Measurements from ENCODE around the gene SPEG.

The SPEG gene

GRCh38 chr2:219517954-219518778, 83.5 kb downstream of the SPEG start:
- no peak for DNase-seq

DNA sequence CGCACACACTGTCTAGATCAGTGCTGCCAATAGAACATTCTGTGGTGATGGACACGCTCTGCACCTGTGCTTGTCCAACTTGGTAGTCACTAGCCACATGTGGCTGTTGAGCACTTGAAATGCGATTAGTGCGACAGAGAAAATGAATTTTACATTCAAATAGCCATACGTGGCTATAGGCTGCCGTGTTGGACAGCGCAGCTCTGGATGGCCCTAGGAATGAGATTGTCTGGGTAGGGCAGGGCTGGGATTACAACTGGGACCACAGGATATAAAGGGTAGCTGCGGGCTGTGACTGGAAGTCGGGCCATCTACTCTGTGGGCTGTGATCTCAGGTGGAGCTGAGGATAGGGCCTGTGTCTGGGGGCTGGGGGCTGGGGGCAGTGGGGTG, 84.9 kb downstream of the SPEG start:
- DNase-seq, result no peak

GRCh38 chr2:219520079-219520478, 85.4 kb downstream of the SPEG start:
- no peak for DNase-seq

DNA sequence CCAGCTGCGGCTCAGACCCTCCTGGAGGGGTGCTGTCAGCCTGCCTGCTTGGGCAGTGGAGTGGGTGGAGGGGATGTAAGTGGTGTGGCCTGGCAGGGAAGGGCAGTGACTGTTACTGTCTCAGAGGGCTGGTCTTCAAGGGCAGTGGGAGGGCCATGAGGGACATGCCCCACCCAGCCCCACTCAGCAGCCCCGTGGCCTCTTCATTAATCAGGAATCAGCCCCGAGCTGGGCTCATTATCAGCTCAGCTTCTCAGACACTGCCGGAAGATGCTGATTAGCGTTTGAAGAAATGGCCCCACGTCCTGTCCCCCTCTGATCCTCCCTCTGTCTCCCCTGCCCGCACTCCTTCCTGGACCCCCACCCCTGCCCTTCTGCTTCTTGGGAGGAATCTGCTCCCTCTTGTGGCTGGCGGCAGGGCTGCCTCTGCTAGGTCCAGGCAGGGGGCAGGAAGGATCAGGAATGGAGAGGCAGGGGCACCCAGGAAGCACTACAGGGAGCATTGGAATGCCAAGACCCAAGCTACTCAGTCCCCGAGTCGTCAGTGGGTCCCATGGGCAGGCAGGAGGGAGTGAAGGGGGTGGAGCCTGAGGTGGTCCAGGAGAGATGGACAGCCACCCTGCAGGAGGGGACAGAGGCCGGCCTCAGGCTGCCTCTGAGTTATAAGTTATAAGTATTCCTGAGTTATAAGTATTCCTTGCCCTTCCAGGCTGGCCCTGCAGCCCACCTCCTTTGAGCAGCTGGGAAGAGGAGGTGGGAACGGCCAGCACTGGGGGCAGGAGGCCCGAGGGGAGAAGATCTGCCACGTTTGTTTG, 86.6 kb downstream of the SPEG start:
- DNase-seq, result no peak

DNA sequence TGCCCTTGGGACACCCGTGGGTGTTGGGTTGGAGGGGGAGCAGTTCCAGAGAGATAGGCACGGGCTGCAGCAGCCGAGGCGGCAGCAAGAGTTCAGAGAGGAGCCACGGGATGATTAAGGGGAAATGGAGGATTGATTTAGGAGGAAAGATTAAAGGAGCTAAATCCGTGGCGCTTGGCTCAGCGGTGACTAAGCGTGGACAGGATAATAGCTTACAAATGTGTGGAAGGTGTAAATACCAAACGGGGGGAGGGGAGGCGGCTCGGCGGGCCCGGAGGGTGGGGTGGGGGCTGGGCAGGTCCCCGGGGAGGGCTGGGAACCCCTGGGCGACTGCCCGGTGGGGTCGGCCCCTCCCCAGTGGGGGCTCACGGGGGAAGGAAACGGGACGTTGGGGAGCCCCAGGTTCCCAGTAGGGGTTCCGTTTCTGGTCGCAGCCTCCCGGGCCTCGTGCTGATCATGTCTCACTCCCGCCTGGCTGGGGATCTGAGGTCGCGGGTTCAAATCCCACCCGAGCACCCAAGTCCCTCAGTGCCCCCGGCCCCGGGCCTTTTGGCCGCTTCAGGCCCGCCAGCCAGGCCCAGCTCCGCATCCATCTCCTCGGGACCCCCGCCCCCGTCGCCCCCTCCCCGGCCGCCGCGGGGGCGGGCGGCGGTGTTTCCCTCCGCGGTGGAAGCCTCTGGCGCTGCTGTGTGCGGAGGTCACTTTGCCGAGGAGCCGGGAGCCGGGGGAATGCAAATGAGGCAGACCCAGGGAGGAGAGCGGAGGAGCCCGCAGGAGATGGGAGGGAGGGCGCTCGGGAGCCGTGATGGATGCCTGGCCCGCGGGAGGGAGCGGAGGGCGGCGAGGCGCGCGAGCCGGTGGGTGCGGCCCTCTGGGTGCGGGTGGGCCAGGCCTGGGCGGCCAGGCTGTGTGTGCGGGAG, 87.7 kb downstream of the SPEG start:
- no peak for DNase-seq

DNA sequence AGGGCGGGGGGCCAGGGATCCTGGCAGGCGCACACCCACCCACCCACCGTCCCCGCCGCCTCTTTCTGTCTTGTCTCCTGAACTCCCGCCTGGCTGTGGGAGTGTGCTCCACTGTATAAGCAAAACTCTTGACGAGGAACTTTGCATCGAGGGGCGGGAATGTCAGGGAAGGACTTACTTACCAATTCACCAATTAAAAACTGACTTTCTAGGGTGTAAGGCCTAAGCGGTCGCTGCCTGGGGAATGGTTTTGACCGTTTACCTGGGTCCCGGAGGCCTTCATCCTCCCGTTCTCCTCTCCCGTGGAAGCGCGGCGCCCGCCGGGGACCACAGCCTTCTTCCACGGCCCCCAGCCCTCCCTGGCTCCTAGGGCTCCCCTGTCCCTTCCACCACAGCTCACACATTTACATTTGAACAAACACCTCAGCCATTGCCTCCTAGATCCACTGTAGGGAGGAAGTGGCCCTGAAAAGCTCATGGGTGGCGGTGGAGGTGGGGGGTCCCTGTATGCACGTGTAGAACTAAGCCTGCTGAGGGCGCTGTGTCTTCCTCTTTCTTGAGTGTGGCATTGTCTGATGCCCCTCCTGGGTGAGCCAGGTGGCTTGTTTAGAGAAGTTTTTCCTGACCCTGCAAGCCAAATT, 88.5 kb downstream of the SPEG start:
- no peak for DNase-seq

GRCh38 chr2:219524817-219525216, 90.2 kb downstream of the SPEG start:
- no peak for DNase-seq

DNA sequence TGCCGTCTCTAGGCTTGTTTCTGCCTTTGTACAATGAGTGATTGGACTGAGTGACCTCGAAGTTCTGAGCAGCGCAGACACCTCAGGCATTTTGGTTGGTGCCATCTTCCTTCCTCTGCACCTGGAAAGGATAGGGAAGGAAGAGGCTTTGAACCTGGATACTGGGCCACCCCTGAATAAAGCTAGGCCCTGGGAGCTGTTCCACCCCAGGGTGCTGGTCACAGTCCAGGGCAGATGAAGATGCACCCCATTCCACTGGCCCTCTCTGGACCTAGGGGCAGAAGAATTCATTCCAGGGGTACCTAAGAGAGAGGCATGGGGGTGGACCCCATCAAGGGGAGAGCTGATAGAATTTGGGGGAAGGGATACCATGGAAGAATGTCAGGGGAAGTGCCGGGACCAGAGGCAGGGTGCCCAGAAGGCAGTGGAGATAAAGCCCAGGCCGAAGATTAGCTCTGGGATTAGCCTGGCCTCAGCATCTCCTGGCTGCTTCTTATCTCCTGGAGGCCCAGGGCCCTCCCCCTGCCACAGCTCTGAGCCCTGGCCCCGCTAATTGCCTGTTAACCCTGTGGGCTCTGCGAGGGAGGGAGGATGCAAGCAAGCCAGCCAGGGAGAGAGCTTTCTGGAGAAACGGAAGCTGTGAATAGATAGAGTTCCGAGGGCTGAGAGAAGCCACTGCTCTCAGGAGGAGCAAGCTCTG, 91.0 kb downstream of the SPEG start:
- no peak for DNase-seq

DNA sequence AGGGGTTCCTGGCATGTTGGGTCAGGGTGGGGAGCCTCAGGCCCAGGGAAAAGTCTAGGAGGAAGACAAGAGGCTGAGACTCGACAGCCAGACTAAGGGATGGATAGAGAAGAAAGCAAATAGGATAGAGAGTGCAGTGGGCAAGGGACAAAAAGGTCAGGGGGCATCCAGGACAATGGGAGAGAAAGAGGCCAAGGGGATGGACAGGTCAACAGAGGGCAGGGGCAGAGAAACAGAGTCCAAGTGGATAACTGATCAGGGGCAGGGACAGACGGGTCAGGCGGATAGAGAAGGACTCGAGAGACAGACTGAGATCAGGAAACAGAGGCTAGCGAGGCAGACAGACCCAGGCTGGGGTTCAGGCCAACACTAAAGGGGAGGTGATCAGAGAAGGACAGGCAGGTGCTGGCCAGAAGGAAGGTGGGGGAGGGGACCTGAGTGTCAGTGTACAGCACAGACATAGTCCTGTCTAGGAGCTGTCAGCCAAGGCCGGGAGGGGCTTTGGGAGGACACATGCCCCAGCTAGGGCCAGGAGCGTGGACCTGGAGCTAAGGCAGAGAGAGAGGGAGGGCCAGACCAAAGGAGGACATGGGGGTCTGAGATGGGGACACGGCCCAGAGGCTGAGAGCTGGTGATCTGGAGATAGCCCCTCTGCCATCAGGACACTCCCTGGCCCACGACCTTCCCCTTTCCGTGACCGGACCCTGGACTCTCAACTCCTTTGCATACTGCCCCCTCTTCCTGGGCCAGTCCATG, 91.9 kb downstream of the SPEG start:
- no peak for DNase-seq

- DNase-seq, result no peak
Measured at GRCh38 chr2:219527076-219527394, 92.4 kb downstream of the SPEG start.

GRCh38 chr2:219527472-219527871, 92.8 kb downstream of the SPEG start:
- DNase-seq, result no peak

DNA sequence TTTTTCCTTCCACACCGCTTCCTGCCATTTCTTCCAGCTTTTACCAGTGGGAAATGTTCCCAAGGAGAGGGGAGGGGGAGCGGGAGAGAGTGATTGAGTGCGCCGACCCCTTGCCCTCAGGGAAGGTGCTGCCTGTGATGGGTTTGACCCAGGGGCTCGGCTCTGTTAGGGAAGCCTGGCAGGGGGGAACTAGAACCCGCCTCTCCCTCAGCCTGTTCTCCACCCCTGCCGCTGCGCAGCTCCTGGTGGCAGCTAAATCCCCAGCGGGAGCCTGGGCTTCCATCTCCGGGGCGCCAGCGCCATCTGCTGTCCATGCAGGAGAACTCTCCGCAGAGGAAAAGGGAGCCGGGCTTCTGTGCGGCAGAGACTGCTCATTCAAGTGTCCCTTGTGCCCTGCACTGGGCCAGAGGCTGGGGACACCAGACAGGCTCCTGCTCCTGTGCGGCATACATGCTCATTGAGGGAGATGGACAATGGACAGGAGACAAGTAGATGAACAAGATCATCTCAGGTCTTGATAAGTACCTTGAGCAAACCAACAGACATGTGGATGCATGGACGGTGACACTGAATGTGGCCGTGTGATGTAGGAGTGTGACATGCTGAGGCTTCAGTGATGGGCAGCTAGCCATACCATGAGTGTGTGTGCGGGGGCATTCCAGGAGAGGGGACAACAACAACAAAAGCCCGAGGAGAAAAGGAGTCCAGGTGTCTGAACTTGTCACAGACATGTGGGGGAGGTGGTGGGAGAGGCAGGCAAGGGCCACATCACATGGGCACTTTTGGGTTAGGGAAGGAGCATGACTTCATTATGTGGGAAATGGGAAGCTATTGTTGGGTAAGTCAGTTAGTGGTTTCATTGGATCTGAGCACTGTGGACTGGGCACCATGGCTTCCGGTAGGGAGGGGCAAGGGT, 95.7 kb downstream of the SPEG start:
- DNase-seq, result peak; percentile 93

GRCh38 chr2:219531639-219532377, 97.2 kb downstream of the SPEG start:
- no peak for DNase-seq

DNA sequence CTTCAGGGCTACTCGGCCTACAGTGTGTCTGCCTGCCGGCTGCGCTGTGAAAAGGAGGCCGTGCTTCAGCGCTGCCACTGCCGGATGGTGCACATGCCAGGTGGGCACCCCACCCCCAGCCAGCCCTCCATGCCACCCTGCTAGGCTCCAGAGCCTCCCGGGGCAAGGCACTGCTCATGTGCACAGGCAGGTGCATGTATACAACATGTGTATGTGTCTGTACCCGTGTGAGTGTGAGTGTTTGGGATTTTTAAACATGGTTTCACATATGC, 97.7 kb downstream of the SPEG start:
- no peak for DNase-seq

DNA sequence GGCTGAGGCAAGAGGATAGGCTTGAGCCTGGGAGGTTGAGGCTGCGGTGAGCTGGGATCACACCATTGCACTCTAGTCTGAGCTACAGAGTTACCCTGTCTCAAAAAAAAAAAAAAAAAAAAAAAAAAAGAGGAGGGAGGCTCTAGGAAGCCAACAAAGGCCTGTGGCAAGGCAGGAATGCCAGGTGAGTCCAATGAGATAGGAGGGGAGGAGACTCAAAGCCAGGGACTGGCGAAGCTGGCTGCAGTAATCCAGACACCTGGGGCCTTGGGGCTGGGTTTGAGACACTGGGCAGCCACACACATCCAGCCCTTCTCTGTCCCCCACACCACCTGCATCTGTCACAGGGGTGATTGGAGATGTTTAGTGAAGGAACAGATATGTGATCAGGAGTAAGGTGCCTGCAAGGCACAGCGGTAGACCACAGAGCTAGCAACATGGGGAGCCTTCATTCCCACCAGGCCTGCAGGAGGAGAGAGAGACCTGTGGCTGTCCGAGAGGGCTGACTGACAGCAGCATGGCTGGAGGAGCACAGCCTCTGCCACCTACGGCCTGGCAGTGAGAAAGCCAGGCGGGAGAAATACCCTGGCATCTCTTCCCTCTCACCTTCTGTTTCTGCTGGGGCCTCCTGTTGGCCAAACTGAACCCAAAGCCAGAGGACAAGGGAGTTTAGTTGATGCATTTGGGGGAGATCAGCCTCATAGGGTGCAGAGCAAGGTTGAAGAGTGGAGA, 99.5 kb downstream of the SPEG start:
- no peak for DNase-seq

GRCh38 chr2:219536425-219536824, 101.8 kb downstream of the SPEG start:
- DNase-seq, result no peak

DNA sequence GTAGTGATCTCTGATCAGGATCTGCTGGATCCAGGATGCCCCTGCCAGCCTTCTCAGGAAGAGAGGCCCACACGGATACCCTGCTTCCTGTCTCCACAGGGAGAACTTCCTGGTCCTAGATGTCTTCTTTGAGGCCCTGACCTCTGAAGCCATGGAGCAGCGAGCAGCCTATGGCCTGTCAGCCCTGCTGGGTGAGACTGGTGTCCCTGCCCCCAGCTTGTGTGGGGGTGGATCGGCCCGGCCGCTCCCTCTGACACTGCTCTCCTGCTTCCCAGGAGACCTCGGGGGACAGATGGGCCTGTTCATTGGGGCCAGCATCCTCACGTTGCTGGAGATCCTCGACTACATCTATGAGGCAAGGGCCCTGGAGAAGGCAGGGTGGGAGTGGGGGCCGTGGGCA, 102.3 kb downstream of the SPEG start:
- DNase-seq, result no peak

DNA sequence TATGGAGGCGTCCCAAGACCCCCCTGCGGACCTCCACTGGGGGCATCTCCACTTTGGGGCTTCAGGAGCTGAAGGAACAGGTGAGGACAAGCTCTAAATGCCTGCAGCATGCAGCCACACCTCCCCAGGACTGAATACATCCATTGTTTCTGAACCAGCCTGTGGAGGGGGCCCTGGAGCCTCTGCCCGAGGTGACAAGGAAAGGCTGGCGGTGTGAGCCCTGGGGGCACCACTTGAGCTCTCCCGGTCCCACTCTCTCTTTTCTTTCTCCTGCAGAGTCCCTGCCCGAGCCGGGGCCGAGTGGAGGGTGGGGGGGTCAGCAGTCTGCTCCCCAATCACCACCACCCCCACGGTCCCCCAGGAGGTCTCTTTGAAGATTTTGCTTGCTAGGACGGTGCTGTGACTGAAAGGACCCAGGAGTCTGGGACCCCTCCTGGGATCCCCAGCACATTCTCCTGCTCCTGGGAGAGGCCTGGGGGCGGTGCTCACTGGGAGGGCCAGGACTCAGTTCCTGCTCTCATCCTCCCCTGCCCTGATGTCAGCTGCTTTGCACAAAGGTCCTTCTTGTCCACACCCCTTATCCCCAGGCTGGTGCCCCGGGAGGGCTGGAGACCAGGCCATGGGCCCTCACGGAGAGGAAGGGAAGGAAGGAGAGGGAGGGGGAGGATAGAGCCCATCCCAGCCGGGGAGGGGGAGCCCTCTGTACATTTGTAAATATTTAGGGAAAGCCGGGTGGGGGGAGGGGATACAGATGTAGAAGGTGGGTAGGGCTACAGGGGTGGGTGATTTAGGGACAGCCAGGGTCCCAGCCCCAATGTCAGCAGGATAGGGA, 103.2 kb downstream of the SPEG start:
- no peak for DNase-seq
